Mesodermal cell (in vitro differentiated cells): ENCODE measurements around the gene ATP11C.
"Not testable (repeated sequence)": the region's sequence is repeated elsewhere in the genome, so short reads cannot be mapped to it uniquely, and the experiment has no call there.

ENCODE experiments used
- H3K27ac ChIP-seq: 2 replicates; pipeline ENCODE4 v1.7.0; 2013; ENCODE audit warnings: mild to moderate bottlenecking, low read depth, low read length, moderate library complexity; ENCODE audit not compliant: severe bottlenecking
- H3K36me3 ChIP-seq: 2 replicates; pipeline ENCODE4 v1.7.1; 2013; ENCODE audit warnings: mild to moderate bottlenecking, low read length, moderate library complexity; ENCODE audit not compliant: control insufficient read depth, insufficient read depth
- H3K4me1 ChIP-seq: one replicate; pipeline ENCODE4 v1.7.1; 2013; ENCODE audit warnings: mild to moderate bottlenecking, low read length; ENCODE audit not compliant: insufficient read depth, control insufficient read depth, poor library complexity, severe bottlenecking
- H3K4me3 ChIP-seq: 2 replicates; pipeline ENCODE4 v1.7.0; 2013; ENCODE audit warnings: low read length, control low read depth, mild to moderate bottlenecking; ENCODE audit not compliant: insufficient read depth, poor library complexity, severe bottlenecking; ENCODE audit errors: extremely low read depth
- H3K9me3 ChIP-seq: 2 replicates; pipeline ENCODE4 v1.7.1; 2013; ENCODE audit warnings: mild to moderate bottlenecking, low read length, moderate library complexity; ENCODE audit not compliant: control insufficient read depth
- WGBS, 2 experiments: methylation state at CpG; one replicate each; pipeline ENCODE4 v1.1.5; 2013; ENCODE audit warnings: missing lambda C conversion rate in 2 of 2; ENCODE audit not compliant: insufficient coverage in 2 of 2; 5-methylcytosine and 5-hydroxymethylcytosine counted together

The ATP11C gene

GRCh38 chrX:139862208-139862607, 70.6 kb downstream of the ATP11C start:
- H3K36me3 ChIP-seq = no peaks in the 10 kb centered on the region
- 83 to 100% methylated on average over 1 to 2 of the region's 5 CpGs for WGBS, 2 experiments
- no peaks in the 10 kb centered on the region for H3K4me1 ChIP-seq
- no peak overlapping the region for H3K27ac ChIP-seq
- H3K9me3 ChIP-seq = no peaks in the 10 kb centered on the region
- H3K4me3 ChIP-seq = no peak overlapping the region

GRCh38 chrX:139856826-139857225, 76.0 kb downstream of the ATP11C start:
- not testable (repeated sequence) for H3K27ac ChIP-seq, H3K9me3 ChIP-seq, H3K4me1 ChIP-seq, H3K4me3 ChIP-seq, H3K36me3 ChIP-seq
- WGBS, 2 experiments = no CpG with 5 or more reads among the region's 4 CpGs

GRCh38 chrX:139851730-139852129, 81.1 kb downstream of the ATP11C start:
- no peak overlapping the region for H3K27ac ChIP-seq
- H3K4me3 ChIP-seq = no peak overlapping the region
- H3K36me3 ChIP-seq = no peaks in the 10 kb centered on the region
- no peaks in the 10 kb centered on the region for H3K4me1 ChIP-seq
- no peaks in the 10 kb centered on the region for H3K9me3 ChIP-seq
- WGBS, 2 experiments = no CpG with 5 or more reads among the region's 3 CpGs

- Histone ChIP-seq H3K36me3 (no peaks in the 10 kb centered on the region), H3K27ac (no peak overlapping the region), H3K4me1 (no peaks in the 10 kb centered on the region), H3K9me3 (no peaks in the 10 kb centered on the region), H3K4me3 (no peak overlapping the region)
- WGBS, 2 experiments = no CpG with 5 or more reads among the region's 2 CpGs
These were observed 81.9 kb downstream of the ATP11C start for GRCh38 chrX:139850968-139851367.

GRCh38 chrX:139844884-139845283, 88.0 kb downstream of the ATP11C start:
- Histone ChIP-seq H3K36me3 (no peaks in the 10 kb centered on the region), H3K9me3 (no peaks in the 10 kb centered on the region), H3K4me3 (no peak overlapping the region), H3K4me1 (no peaks in the 10 kb centered on the region), H3K27ac (no peak overlapping the region)
- WGBS, 2 experiments = 83% methylated on average over 1 of the region's 2 CpGs; no CpG with 5 or more reads in 1 of the 2 experiments

- no peak overlapping the region for H3K27ac ChIP-seq
- H3K4me3 ChIP-seq = no peak overlapping the region
- no peaks in the 10 kb centered on the region for H3K36me3 ChIP-seq
- no peaks in the 10 kb centered on the region for H3K4me1 ChIP-seq
- no peaks in the 10 kb centered on the region for H3K9me3 ChIP-seq
- WGBS, 2 experiments = no CpG with 5 or more reads among the region's 2 CpGs
These were observed 88.7 kb downstream of the ATP11C start for GRCh38 chrX:139844163-139844562.

- Histone ChIP-seq H3K27ac (no peak overlapping the region), H3K4me1 (no peaks in the 10 kb centered on the region), H3K4me3 (no peak overlapping the region), H3K9me3 (no peaks in the 10 kb centered on the region), H3K36me3 (no peaks in the 10 kb centered on the region)
- WGBS, 2 experiments = 89 to 92% methylated on average over 2 to 3 of the region's 8 CpGs
These were observed 90.3 kb downstream of the ATP11C start for GRCh38 chrX:139842326-139843185.

- not testable (repeated sequence) for H3K36me3 ChIP-seq, H3K27ac ChIP-seq, H3K4me3 ChIP-seq, H3K4me1 ChIP-seq, H3K9me3 ChIP-seq
- WGBS, 2 experiments = no CpG with 5 or more reads among the region's 5 CpGs
These were observed 96.5 kb downstream of the ATP11C start for GRCh38 chrX:139836335-139836734.

GRCh38 chrX:139834879-139835278, 98.0 kb downstream of the ATP11C start:
- no peaks in the 10 kb centered on the region for H3K9me3 ChIP-seq
- H3K36me3 ChIP-seq = no peaks in the 10 kb centered on the region

GRCh38 chrX:139832718-139833309, 100.0 kb downstream of the ATP11C start:
- H3K4me1 ChIP-seq = peaks cover 15% of the 10 kb centered on the region
- no peaks in the 10 kb centered on the region for H3K36me3 ChIP-seq
- H3K4me3 ChIP-seq = no peak overlapping the region
- no peak overlapping the region for H3K27ac ChIP-seq
- no peaks in the 10 kb centered on the region for H3K9me3 ChIP-seq
- WGBS, 2 experiments = 71% methylated on average over 1 of the region's 3 CpGs; no CpG with 5 or more reads in 1 of the 2 experiments

More at GRCh38 chrX:139834879-139835278, 98.0 kb downstream of the ATP11C start:
- Histone ChIP-seq H3K4me3 (no peak overlapping the region), H3K4me1 (peaks cover 10% of the 10 kb centered on the region), H3K27ac (no peak overlapping the region)
